K562 (cell line): ENCODE results near the gene TRIM23. TPM values are rescaled to one million over a fixed set of nuclear protein-coding genes. Genes with fewer than 3 reads are reported as not detected.

Experiments used
- CEBPZ ChIP-seq: fragments of 150-350 bp; IDR thresholded peaks from 2 replicates; pipeline ENCODE4 v1.6.1; 2014; ENCODE audit warnings: low read depth, mild to moderate bottlenecking, low read length, borderline replicate concordance
- GTF3C2 ChIP-seq: IDR thresholded peaks from 3 replicates; pipeline ENCODE4 v1.6.1; 2011; ENCODE audit warnings: borderline replicate concordance, mild to moderate bottlenecking, moderate library complexity; ENCODE audit not compliant: insufficient read length; ENCODE audit errors: extremely low read depth
- KDM1A ChIP-seq, 2 experiments: fragments of 450-650 bp; IDR thresholded peaks; 2 replicates each; pipeline ENCODE4 v1.6.1; 2016; ENCODE audit warnings: mild to moderate bottlenecking in 2 of 2
- NFIC ChIP-seq: fragments of 450-650 bp; IDR thresholded peaks from 2 replicates; pipeline ENCODE4 v1.6.1; 2017; ENCODE audit warnings: mild to moderate bottlenecking, inconsistent platforms
- SRSF9 ChIP-seq: fragments of 200-400 bp; formaldehyde crosslinking; IDR thresholded peaks from 2 replicates; pipeline ENCODE4 v1.6.1; 2017; ENCODE audit warnings: low read depth, low read length, borderline replicate concordance
- TCF7 ChIP-seq: sonication (generic); IDR thresholded peaks from 2 replicates; pipeline ENCODE4 v1.6.1; 2016; ENCODE audit warnings: antibody characterized with exemption, borderline replicate concordance
- TEAD4 ChIP-seq, 2 experiments: sonication (generic) in 1 of 2; formaldehyde crosslinking in 1 of 2; IDR thresholded peaks; 2 replicates each; pipeline versions ENCODE4 v1.6.1 to v1.8.0; 2012 to 2022; ENCODE audit warnings: borderline replicate concordance in 1 of 2, inconsistent platforms in 1 of 2, low read length in 1 of 2, mild to moderate bottlenecking in 1 of 2, missing genetic modification reagents in 1 of 2
- TSHZ1 ChIP-seq: fragments of 250-450 bp; sonication (Bioruptor Pico); IDR thresholded peaks from 2 replicates; pipeline ENCODE4 v1.4.0; 2020; ENCODE audit warnings: mild to moderate bottlenecking, moderate library complexity
- ZFP30 ChIP-seq: fragments of 250-450 bp; sonication (Bioruptor Pico); IDR thresholded peaks from 2 replicates; pipeline ENCODE4 v1.8.0; 2022; ENCODE audit warnings: moderate library complexity, mild to moderate bottlenecking, inconsistent platforms, borderline replicate concordance
- ZNF408 ChIP-seq: fragments of 250-450 bp; sonication (Bioruptor Pico); IDR thresholded peaks from 2 replicates; pipeline ENCODE4 v1.4.0; 2020; ENCODE audit warnings: low read depth, mild to moderate bottlenecking, moderate library complexity
- ZNF589 ChIP-seq: fragments of 200-800 bp; sonication (Bioruptor generic); IDR thresholded peaks from 2 replicates; pipeline ENCODE4 v1.6.1; 2016; ENCODE audit warnings: low read depth, missing genetic modification characterization, missing compliant biosample characterization
- ZNF668 ChIP-seq: fragments of 250-450 bp; sonication (Bioruptor Pico); IDR thresholded peaks from 2 replicates; pipeline ENCODE4 v1.8.0; 2022; ENCODE audit warnings: mild to moderate bottlenecking, inconsistent platforms
- polyA plus RNA-seq, 8 experiments: library from polyadenylated mRNA; depleted of rRNA in 4 of 8; stranded (reverse) in 5 of 8; unstranded in 3 of 8; fragments of >200 nt; fragmentation: Nextera tagmentation in 2 of 8; fragmentation: Illumina TruSeq in 1 of 8; extraction: Ambion mirVana in 2 of 8; extraction: Trizol in 1 of 8; gene quantifications; 2 replicates each; pipeline versions ENCODE4 v1.2.1 to v1.2.3, GENCODE V29; 2011 to 2014; ENCODE audit warnings: inconsistent platforms in 1 of 8, missing spikeins in 1 of 8
- total RNA-seq, 7 experiments: library from RNA; depleted of rRNA in 6 of 7; stranded (reverse); fragments of >200 nt in 6 of 7; fragmentation: Illumina TruSeq in 2 of 7; extraction: Trizol in 2 of 7; gene quantifications; 2 replicates each; pipeline versions ENCODE4 v1.2.1 to v1.2.3, GENCODE V29; 2011 to 2021; ENCODE audit warnings: low replicate concordance in 1 of 7

Gene TRIM23
- total and polyA plus RNA-seq, 9 of the 15 experiments (the other 6 are each of a cell fraction or from before 2014, with no cell fraction given): 2.4 to 8.5 (median 4.9) TPM

- no peak for TF ChIP-seq CEBPZ
- TF ChIP-seq TSHZ1 (CRISPR knock-in tag): no peak
- TF ChIP-seq ZNF589 (CRISPR knock-in tag): no peak; the same call in 1 of the 2 replicates
- TF ChIP-seq KDM1A (IDR thresholded peaks at IDR 0.05): no peak
- no peak; the same call in 1 of the 2 replicates for TF ChIP-seq TCF7
- no peak for TF ChIP-seq ZNF408 (CRISPR knock-in tag)
- TF ChIP-seq ZFP30 (CRISPR knock-in tag): no peak
- no peak for TF ChIP-seq ZNF668 (CRISPR knock-in tag)
- TF ChIP-seq NFIC: no peak
- peak; percentile 38; the same call in 1 of the 2 replicates for TF ChIP-seq TEAD4 (IDR thresholded peaks at IDR 0.05; ENCODE audit: low read length)
- TF ChIP-seq TEAD4 (CRISPR knock-in tag; IDR thresholded peaks at IDR 0.05; ENCODE audit: borderline replicate concordance): no peak
- no peak for TF ChIP-seq SRSF9
- no peak for TF ChIP-seq GTF3C2
Observed at GRCh38 chr5:65624571-65625555, 730 bp upstream of the TRIM23 start, which contains the start of the genes SHLD3 and TRAPPC13 (continued).
